Smooth muscle cell (in vitro differentiated cells): ENCODE results near the gene KRT17. TPM values are rescaled to one million over a fixed set of nuclear protein-coding genes. Genes with fewer than 3 reads are reported as not detected.

Source experiments
- DNase-seq: peaks from one replicate; lab custom pipeline; 2025; ENCODE audit not compliant: unreplicated experiment; lab: John Stamatoyannopoulos, UW
- H2AFZ ChIP-seq: fragments of 200-600 bp; sonication (generic); 2 replicates; pipeline ENCODE4 v1.6.0; 2016; ENCODE audit warnings: antibody characterized with exemption, low read depth, mild to moderate bottlenecking
- H3F3A ChIP-seq: fragments of 200-600 bp; sonication (generic); 2 replicates; pipeline ENCODE4 v1.6.0; 2017; ENCODE audit warnings: antibody characterized with exemption, low read depth
- H3K27ac ChIP-seq: fragments of 200-600 bp; sonication (generic); 2 replicates; pipeline ENCODE4 v1.5.1; 2016; ENCODE audit warnings: low read depth, mild to moderate bottlenecking
- H3K27me3 ChIP-seq: fragments of 200-600 bp; sonication (generic); 2 replicates; pipeline ENCODE4 v1.6.1; 2016; ENCODE audit warnings: low read depth, mild to moderate bottlenecking
- H3K36me3 ChIP-seq: fragments of 200-600 bp; sonication (generic); 2 replicates; pipeline ENCODE4 v1.5.1; 2016; ENCODE audit warnings: low read depth
- H3K4me1 ChIP-seq: fragments of 200-600 bp; sonication (generic); 2 replicates; pipeline ENCODE4 v1.5.1; 2016; ENCODE audit warnings: low read depth
- H3K4me2 ChIP-seq: fragments of 200-600 bp; sonication (generic); 2 replicates; pipeline ENCODE4 v1.6.0; 2016; ENCODE audit warnings: mild to moderate bottlenecking
- H3K4me3 ChIP-seq: fragments of 200-600 bp; sonication (generic); 2 replicates; pipeline ENCODE4 v1.5.1; 2016; ENCODE audit warnings: mild to moderate bottlenecking
- H3K79me2 ChIP-seq: fragments of 200-600 bp; sonication (generic); 2 replicates; pipeline ENCODE4 v1.6.0; 2016; ENCODE audit warnings: low read depth, mild to moderate bottlenecking
- H3K9ac ChIP-seq: fragments of 200-600 bp; sonication (generic); 2 replicates; pipeline ENCODE4 v1.6.0; 2016; ENCODE audit warnings: low read depth
- H3K9me3 ChIP-seq: fragments of 200-600 bp; sonication (generic); replicated peaks from 2 replicates; pipeline ENCODE4 v1.5.1; 2016; ENCODE audit warnings: low read depth
- H4K20me1 ChIP-seq: fragments of 200-600 bp; sonication (generic); 2 replicates; pipeline ENCODE4 v1.6.0; 2016; ENCODE audit warnings: low read depth
- CTCF ChIP-seq: fragments of 200-600 bp; sonication (generic); IDR thresholded peaks from 2 replicates; pipeline ENCODE4 v1.5.1; 2017; ENCODE audit warnings: borderline replicate concordance, mild to moderate bottlenecking, antibody characterized with exemption; ENCODE audit not compliant: insufficient read depth, poor library complexity, severe bottlenecking
- WGBS: methylation state at CpG from one replicate; pipeline ENCODE4 v1.1.7; 2016; ENCODE audit warnings: low lambda C conversion rate; 5-methylcytosine and 5-hydroxymethylcytosine counted together
- polyA plus RNA-seq: library from polyadenylated mRNA; unstranded; fragments of >200 nt; fragmentation: Nextera tagmentation; extraction: Ambion mirVana; gene quantifications from 2 replicates; pipeline ENCODE4 v1.2.1, GENCODE V29; 2016
- total RNA-seq: library from RNA; depleted of rRNA; stranded (reverse); fragments of >200 nt; gene quantifications from 2 replicates; pipeline ENCODE4 v1.2.3, GENCODE V29; 2014

Gene KRT17
- total and polyA plus RNA-seq, 2 experiments from 2014 or later: 869 to 1,591 TPM

- Histone ChIP-seq H4K20me1 (no peaks in the 10 kb centered on the region), H3K27ac (no peak overlapping the region), H3K4me1 (no peaks in the 10 kb centered on the region), H3K79me2 (no peaks in the 10 kb centered on the region), H3K4me3 (no peak overlapping the region), H3K9me3 (no peaks in the 10 kb centered on the region), H3K4me2 (no peak overlapping the region), H3K27me3 (no peaks in the 10 kb centered on the region), H3K36me3 (no peaks in the 10 kb centered on the region), H3K9ac (no peak overlapping the region), H2AFZ (no peak overlapping the region), H3F3A (no peaks in the 10 kb centered on the region)
- DNase-seq: no peak
- WGBS: 95% methylated on average over 7 of the region's 7 CpGs
- TF ChIP-seq CTCF: no peak
Measured at GRCh38 chr17:41639492-41640473, 15.4 kb upstream of the KRT17 start.

GRCh38 chr17:41638941-41639340 is 14.6 kb upstream of the KRT17 start:
- H3K4me3 ChIP-seq: no peak overlapping the region
- H3K79me2 ChIP-seq: no peaks in the 10 kb centered on the region
- no peaks in the 10 kb centered on the region for H3K27me3 ChIP-seq
- H3K36me3 ChIP-seq: no peaks in the 10 kb centered on the region
- DNase-seq: no peak
- 84% methylated on average over 6 of the region's 6 CpGs for WGBS
- H3K9ac ChIP-seq: no peak overlapping the region
- no peak overlapping the region for H3K4me2 ChIP-seq
- H4K20me1 ChIP-seq: no peaks in the 10 kb centered on the region
- H3K9me3 ChIP-seq: no peaks in the 10 kb centered on the region
- H3F3A ChIP-seq: no peaks in the 10 kb centered on the region
- no peak overlapping the region for H3K27ac ChIP-seq
- no peak for TF ChIP-seq CTCF
- H3K4me1 ChIP-seq: no peaks in the 10 kb centered on the region
- no peak overlapping the region for H2AFZ ChIP-seq

GRCh38 chr17:41638194-41638593 is 13.8 kb upstream of the KRT17 start:
- no peak overlapping the region for H3K4me2 ChIP-seq
- no peak for DNase-seq
- 83% methylated on average over 5 of the region's 5 CpGs for WGBS
- H4K20me1 ChIP-seq: no peaks in the 10 kb centered on the region
- H3K27me3 ChIP-seq: no peaks in the 10 kb centered on the region
- no peak overlapping the region for H2AFZ ChIP-seq
- no peak for TF ChIP-seq CTCF
- no peak overlapping the region for H3K27ac ChIP-seq
- no peaks in the 10 kb centered on the region for H3K4me1 ChIP-seq
- H3K4me3 ChIP-seq: no peak overlapping the region
- no peaks in the 10 kb centered on the region for H3K36me3 ChIP-seq
- H3K9me3 ChIP-seq: no peaks in the 10 kb centered on the region
- H3K9ac ChIP-seq: no peak overlapping the region
- H3F3A ChIP-seq: no peaks in the 10 kb centered on the region
- no peaks in the 10 kb centered on the region for H3K79me2 ChIP-seq

- 92% methylated on average over 9 of the region's 9 CpGs for WGBS
- H3K4me2 ChIP-seq: no peak overlapping the region
- no peak overlapping the region for H3K9ac ChIP-seq
- no peak overlapping the region for H3K27ac ChIP-seq
- no peak for DNase-seq
- H4K20me1 ChIP-seq: no peaks in the 10 kb centered on the region
- H3K9me3 ChIP-seq: no peaks in the 10 kb centered on the region
- H3K79me2 ChIP-seq: no peaks in the 10 kb centered on the region
- H2AFZ ChIP-seq: no peak overlapping the region
- H3K4me3 ChIP-seq: no peak overlapping the region
- no peaks in the 10 kb centered on the region for H3K36me3 ChIP-seq
- no peaks in the 10 kb centered on the region for H3F3A ChIP-seq
- TF ChIP-seq CTCF: no peak
- no peaks in the 10 kb centered on the region for H3K4me1 ChIP-seq
- no peaks in the 10 kb centered on the region for H3K27me3 ChIP-seq
Measured at GRCh38 chr17:41636652-41637051, 12.3 kb upstream of the KRT17 start.
